HepG2 (cell line): ENCODE measurements around the gene SAC3D1. TPM values are rescaled to one million over a fixed set of nuclear protein-coding genes. Genes with fewer than 3 reads are reported as not detected.

ENCODE experiments used
- ATF6 ChIP-seq: sonication (generic); formaldehyde crosslinking; conservative IDR thresholded peaks from 2 replicates; pipeline ENCODE4 v1.4.0; 2020; ENCODE audit warnings: missing genetic modification reagents
- CC2D1A ChIP-seq: sonication (generic); formaldehyde crosslinking; IDR thresholded peaks from 2 replicates; pipeline ENCODE4 v1.8.1; 2023; ENCODE audit warnings: mild to moderate bottlenecking, missing genetic modification reagents
- MAF1 ChIP-seq: sonication (generic); formaldehyde crosslinking; IDR thresholded peaks from 2 replicates; pipeline ENCODE4 v1.5.0; 2020; ENCODE audit warnings: missing genetic modification reagents, borderline replicate concordance
- MEIS1 ChIP-seq: sonication (generic); formaldehyde crosslinking; IDR thresholded peaks from 2 replicates; pipeline ENCODE4 v1.9.0; 2021; ENCODE audit warnings: mild to moderate bottlenecking, missing genetic modification reagents, moderate library complexity, borderline replicate concordance
- MXD1 ChIP-seq: sonication (generic); formaldehyde crosslinking; IDR thresholded peaks from 2 replicates; pipeline ENCODE4 v1.4.0; 2020; ENCODE audit warnings: mild to moderate bottlenecking, missing genetic modification reagents
- NFYB ChIP-seq: sonication (generic); formaldehyde crosslinking; IDR thresholded peaks from 2 replicates; pipeline ENCODE4 v1.4.0; 2020; ENCODE audit warnings: missing genetic modification reagents
- PHF21A ChIP-seq: sonication (generic); formaldehyde crosslinking; IDR thresholded peaks from 2 replicates; pipeline ENCODE4 v1.5.0; 2020; ENCODE audit warnings: mild to moderate bottlenecking, missing genetic modification reagents
- REPIN1 ChIP-seq: sonication (generic); formaldehyde crosslinking; IDR thresholded peaks from 2 replicates; pipeline ENCODE4 v1.8.0; 2022; ENCODE audit warnings: missing genetic modification reagents, low read depth, mild to moderate bottlenecking, borderline replicate concordance
- ZBTB44 ChIP-seq: sonication (generic); formaldehyde crosslinking; IDR thresholded peaks from 2 replicates; pipeline ENCODE4 v1.4.0; 2020; ENCODE audit warnings: missing genetic modification reagents
- ZFX ChIP-seq: sonication (generic); formaldehyde crosslinking; IDR thresholded peaks from 2 replicates; pipeline ENCODE4 v1.4.0; 2020; ENCODE audit warnings: mild to moderate bottlenecking, low read depth, missing genetic modification reagents, moderate library complexity
- ZNF432 ChIP-seq: sonication (generic); formaldehyde crosslinking; IDR thresholded peaks from 2 replicates; pipeline ENCODE4 v1.5.0; 2020; ENCODE audit warnings: missing genetic modification reagents, mild to moderate bottlenecking, borderline replicate concordance
- ZSCAN21 ChIP-seq: sonication (generic); formaldehyde crosslinking; IDR thresholded peaks from 2 replicates; pipeline ENCODE4 v1.8.0; 2022; ENCODE audit warnings: mild to moderate bottlenecking, missing genetic modification reagents, moderate library complexity, borderline replicate concordance
- polyA plus RNA-seq, 8 experiments: library from polyadenylated mRNA; depleted of rRNA in 3 of 8; stranded (reverse) in 7 of 8; unstranded in 1 of 8; fragments of >200 nt; fragmentation: Illumina TruSeq in 4 of 8; extraction: Trizol in 4 of 8; gene quantifications; 2 replicates each; pipeline versions ENCODE4 v1.2.1 to v1.2.3, GENCODE V29; 2011 to 2016; ENCODE audit warnings: low read depth in 4 of 8, missing spikeins in 1 of 8, mixed read lengths in 1 of 8; ENCODE audit not compliant: insufficient read depth in 1 of 8
- total RNA-seq, 5 experiments: library from RNA; depleted of rRNA; stranded (reverse); fragments of >200 nt; fragmentation: Illumina TruSeq; extraction: Trizol; gene quantifications; 2 replicates each; pipeline ENCODE4 v1.2.3, GENCODE V29; 2016; ENCODE audit warnings: low read depth in 1 of 5
- TF ChIP-seq, protein P1 (sequence below): sonication (generic); formaldehyde crosslinking; IDR thresholded peaks from one replicate; pipeline ENCODE4 v1.5.1; 2020; ENCODE audit warnings: mild to moderate bottlenecking, missing genetic modification reagents; ENCODE audit errors: not compliant biosample characterization
- TF ChIP-seq, protein P2 (sequence below): sonication (generic); formaldehyde crosslinking; IDR thresholded peaks from 2 replicates; pipeline ENCODE4 v1.4.0; 2020; ENCODE audit warnings: missing genetic modification reagents, mild to moderate bottlenecking, borderline replicate concordance

The SAC3D1 gene
- total and polyA plus RNA-seq, 2 of the 13 experiments (the other 11 are each of a cell fraction or from before 2014, with no cell fraction given) = 7.4 to 36.3 TPM

- TF ChIP-seq, protein P1, sequence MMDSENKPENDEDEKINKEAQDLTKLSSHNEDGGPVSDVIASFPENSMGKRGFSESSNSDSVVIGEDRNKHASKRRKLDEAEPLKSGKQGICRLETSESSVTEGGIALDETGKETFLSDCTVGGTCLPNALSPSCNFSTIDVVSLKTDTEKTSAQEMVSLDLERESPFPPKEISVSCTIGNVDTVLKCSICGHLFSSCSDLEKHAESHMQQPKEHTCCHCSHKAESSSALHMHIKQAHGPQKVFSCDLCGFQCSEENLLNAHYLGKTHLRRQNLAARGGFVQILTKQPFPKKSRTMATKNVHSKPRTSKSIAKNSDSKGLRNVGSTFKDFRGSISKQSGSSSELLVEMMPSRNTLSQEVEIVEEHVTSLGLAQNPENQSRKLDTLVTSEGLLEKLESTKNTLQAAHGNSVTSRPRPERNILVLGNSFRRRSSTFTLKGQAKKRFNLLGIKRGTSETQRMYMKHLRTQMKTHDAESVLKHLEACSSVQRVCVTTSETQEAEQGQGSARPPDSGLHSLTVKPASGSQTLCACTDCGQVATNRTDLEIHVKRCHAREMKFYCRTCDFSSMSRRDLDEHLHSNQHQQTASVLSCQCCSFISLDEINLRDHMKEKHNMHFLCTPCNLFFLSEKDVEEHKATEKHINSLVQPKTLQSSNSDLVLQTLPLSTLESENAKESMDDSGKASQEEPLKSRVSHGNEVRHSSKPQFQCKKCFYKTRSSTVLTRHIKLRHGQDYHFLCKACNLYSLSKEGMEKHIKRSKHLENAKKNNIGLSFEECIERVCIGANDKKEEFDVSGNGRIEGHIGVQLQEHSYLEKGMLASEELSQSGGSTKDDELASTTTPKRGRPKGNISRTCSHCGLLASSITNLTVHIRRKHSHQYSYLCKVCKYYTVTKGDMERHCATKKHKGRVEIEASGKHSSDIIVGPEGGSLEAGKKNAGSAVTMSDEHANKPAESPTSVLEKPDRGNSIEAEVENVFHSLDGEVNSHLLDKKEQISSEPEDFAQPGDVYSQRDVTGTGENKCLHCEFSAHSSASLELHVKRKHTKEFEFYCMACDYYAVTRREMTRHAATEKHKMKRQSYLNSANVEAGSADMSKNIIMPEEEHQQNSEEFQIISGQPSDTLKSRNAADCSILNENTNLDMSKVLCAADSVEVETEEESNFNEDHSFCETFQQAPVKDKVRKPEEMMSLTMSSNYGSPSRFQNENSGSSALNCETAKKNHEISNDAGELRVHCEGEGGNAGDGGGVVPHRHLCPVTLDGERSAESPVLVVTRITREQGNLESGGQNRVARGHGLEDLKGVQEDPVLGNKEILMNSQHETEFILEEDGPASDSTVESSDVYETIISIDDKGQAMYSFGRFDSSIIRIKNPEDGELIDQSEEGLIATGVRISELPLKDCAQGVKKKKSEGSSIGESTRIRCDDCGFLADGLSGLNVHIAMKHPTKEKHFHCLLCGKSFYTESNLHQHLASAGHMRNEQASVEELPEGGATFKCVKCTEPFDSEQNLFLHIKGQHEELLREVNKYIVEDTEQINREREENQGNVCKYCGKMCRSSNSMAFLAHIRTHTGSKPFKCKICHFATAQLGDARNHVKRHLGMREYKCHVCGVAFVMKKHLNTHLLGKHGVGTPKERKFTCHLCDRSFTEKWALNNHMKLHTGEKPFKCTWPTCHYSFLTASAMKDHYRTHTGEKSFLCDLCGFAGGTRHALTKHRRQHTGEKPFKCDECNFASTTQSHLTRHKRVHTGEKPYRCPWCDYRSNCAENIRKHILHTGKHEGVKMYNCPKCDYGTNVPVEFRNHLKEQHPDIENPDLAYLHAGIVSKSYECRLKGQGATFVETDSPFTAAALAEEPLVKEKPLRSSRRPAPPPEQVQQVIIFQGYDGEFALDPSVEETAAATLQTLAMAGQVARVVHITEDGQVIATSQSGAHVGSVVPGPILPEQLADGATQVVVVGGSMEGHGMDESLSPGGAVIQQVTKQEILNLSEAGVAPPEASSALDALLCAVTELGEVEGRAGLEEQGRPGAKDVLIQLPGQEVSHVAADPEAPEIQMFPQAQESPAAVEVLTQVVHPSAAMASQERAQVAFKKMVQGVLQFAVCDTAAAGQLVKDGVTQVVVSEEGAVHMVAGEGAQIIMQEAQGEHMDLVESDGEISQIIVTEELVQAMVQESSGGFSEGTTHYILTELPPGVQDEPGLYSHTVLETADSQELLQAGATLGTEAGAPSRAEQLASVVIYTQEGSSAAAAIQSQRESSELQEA = no peak
- peak; percentile 58 for TF ChIP-seq PHF21A (CRISPR knock-in tag)
- TF ChIP-seq NFYB (CRISPR knock-in tag) = peak; percentile 68
- TF ChIP-seq REPIN1 (CRISPR knock-in tag) = peak; percentile 91
- TF ChIP-seq MEIS1 (CRISPR knock-in tag) = peak; percentile 57; the same call in 1 of the 2 replicates
- peak; percentile 82 for TF ChIP-seq MXD1
- TF ChIP-seq CC2D1A (CRISPR knock-in tag) = 0 out of 2 replicates have a peak, but pooled peaks have one; percentile 48
- peak; percentile 89 for TF ChIP-seq ZFX (CRISPR knock-in tag)
- TF ChIP-seq, protein P2, sequence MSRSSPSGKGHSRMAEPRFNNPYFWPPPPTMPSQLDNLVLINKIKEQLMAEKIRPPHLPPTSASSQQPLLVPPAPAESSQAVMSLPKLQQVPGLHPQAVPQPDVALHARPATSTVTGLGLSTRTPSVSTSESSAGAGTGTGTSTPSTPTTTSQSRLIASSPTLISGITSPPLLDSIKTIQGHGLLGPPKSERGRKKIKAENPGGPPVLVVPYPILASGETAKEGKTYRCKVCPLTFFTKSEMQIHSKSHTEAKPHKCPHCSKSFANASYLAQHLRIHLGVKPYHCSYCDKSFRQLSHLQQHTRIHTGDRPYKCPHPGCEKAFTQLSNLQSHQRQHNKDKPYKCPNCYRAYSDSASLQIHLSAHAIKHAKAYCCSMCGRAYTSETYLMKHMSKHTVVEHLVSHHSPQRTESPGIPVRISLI = peak; percentile 88
- no peak for TF ChIP-seq ZNF432 (CRISPR knock-in tag)
- peak; percentile 36; the same call in 1 of the 2 replicates for TF ChIP-seq ATF6 (CRISPR knock-in tag)
- peak; percentile 85 for TF ChIP-seq ZSCAN21 (CRISPR knock-in tag)
- TF ChIP-seq MAF1 = no peak
- peak; percentile 50; the same call in 1 of the 2 replicates for TF ChIP-seq ZBTB44 (CRISPR knock-in tag)
These were observed 43.0 kb downstream of the SAC3D1 start, which contains the start of the genes CDCA5 and ZFPL1 (continued) for GRCh38 chr11:65083834-65084597.
